RPMI8226 (cell line): ENCODE measurements around the gene CTCF.

Source experiments
- DNase-seq: peaks from one replicate; pipeline ENCODE4 v3.0.0-alpha.2; 2015

CTCF gene

GRCh38 chr16:67655363-67655762, 93.0 kb downstream of the CTCF start:
- DNase-seq = no peak

GRCh38 chr16:67656344-67657016, 94.2 kb downstream of the CTCF start:
- DNase-seq = no peak

GRCh38 chr16:67657017-67657608, 94.8 kb downstream of the CTCF start:
- no peak for DNase-seq

DNA sequence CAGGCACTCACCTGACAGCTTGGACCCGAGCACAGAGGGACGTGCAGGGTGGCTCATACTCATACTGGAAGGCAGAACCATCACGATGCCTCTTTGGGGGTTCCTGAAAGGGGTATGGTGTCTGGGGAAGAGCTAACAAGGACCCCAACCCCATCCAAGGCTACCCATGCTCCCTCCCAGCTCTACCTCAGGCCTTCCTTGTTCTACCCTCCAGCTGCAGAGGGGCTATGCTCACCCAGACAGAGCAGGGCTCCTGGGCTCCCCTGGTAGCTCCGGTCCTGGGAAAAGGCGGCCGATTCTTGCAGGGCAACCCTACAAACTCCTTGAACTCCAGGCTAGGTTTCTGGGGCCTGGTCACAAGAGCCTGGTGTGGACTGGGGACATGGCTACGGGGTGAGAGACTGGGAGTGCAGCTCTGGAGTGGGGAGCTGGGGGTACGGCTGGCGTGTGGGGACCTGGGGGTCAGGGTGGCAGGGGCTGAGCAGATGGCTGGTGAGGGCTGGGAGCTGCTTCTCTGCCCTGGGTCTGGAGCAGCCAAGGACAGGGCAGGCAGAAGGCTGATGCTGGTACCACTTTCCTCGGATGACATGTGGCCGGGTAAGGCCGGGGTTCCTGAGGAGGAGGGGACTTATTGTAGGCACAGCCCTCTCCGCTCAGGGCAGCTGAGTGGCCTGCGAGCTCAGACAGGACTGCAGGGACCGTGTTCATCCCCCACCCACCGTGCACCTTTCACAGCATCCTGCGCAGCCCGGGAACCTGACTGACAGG, 95.6 kb downstream of the CTCF start:
- no peak for DNase-seq

- no peak for DNase-seq
Measured at GRCh38 chr16:67658849-67659674, 96.7 kb downstream of the CTCF start.

DNA sequence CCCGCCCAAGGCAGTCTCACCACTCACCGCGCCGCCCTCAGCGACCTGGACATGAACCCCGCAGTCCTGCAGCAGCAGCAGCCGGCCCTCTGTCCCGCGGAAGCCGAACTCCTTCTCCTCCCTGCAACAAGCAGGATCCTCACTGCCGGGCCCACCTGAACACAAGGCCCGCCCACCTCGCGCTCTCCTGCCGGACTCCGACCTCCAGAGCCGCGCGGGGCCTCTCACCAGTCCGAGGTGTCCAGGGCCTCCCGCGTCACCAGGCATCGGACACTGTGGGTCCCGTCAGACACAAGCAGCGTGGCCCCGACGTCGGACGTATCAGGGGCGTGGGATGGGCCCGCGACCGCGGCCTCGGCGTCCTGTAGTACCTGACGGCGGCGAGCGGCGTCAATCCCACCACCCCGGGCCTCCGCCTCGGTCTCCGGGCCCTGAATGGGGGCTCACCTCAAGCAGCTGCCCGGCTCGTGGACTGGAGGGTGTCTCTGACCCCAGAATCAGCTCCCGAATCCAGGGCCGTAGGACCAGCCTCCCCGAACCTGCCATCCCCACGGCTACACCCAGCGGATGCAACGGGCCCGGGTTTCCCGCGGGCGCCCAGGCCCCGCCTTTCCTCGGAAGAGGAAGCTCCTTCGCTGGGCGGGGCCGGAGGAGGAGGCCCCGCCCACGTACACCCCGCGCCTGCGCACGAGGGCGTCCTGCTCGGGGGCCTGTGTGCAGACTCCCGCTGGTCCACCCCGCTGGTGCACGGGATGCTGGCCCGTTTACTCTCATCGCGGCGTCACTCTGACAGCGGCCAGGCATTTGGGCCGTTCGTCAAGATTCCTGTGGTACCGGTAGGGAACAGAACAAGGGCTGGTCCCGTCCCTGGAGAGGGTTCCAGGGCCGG, 97.6 kb downstream of the CTCF start, which contains the start of gene ACD:
Gene ACD (minus strand): TSS at position 586 of the 889 bp plus-strand sequence. CDS start 40 bp downstream, at position 546.
- DNase-seq = peak; percentile 97

DNA sequence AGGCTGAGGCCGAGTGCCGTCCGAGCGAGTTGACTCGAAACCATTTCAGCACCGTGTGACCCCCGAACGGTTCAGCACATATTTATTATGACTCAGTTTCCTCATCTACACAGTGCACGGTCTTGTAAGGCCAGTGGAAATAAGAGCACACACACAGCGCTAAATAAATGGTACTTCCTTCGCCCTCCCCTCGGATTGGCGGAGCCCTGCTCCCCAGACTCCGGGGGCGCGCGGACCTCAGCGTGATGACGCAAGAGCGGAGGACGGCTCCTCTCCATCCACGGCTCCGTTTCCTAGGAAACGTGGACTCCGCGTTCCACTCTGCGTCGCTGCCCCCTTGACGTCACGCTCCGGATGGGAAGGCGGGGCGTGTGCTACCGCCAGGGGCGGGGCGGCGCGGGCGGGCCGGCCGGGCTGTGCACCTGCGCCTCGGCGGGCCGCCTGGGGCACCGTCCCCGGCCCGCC, 98.3 kb downstream of the CTCF start, which contains the start of gene PARD6A:
Gene PARD6A (plus strand): TSS at position 397 of the 465 bp plus-strand sequence. CDS start 79 bp downstream, outside the sequence.
- peak; percentile 100 for DNase-seq

DNA sequence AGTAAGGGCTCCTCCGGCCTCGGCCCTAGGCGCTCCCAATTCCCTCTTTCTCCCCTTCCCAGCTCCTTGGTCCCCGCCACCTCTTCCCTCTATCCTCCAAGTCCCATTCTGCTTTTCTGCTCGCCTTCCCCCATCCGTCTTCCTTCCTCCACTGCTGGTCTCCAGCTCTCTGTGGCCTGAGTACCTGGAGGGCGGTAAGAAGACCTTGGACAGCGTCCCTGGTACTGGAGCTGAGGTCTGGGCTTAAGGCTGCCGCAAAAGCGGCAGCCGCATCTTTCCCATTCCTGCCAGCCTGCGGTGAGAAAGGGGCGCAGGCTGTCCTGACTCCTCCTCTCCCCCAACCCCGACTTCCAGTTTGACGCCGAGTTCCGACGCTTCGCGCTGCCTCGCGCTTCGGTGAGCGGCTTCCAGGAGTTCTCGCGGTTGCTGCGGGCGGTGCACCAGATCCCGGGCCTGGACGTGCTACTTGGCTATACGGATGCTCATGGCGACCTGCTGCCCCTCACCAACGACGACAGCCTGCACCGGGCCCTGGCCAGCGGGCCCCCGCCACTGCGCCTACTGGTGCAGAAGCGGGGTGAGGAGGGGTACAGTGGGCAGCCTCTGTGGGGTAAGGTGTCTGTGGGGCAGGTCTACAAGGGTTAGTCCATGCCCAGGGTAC, 98.9 kb downstream of the CTCF start:
- no peak for DNase-seq

- DNase-seq = no peak
Measured at GRCh38 chr16:67661886-67662652, 99.7 kb downstream of the CTCF start.

DNA sequence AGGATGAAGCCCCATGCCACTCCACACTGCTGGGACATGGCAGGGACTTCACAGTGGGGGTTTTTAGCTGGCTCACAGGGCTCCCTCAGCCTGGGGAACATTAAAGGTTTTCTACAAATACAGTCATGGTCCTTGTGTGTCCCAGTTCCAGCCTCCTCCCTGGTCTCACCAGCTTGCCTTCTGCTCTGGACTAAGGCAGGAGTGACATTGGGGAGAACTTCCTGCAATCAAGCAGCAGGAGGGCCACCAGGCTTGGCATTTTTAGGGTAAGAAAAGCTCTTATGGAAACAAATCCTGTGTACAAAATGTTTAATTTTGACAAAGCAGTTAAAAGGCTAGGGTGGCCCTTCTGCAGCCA, 100.3 kb downstream of the CTCF start:
- DNase-seq = no peak

- DNase-seq = no peak
Measured at GRCh38 chr16:67663151-67663876, 101.0 kb downstream of the CTCF start.

- no peak for DNase-seq
Measured at GRCh38 chr16:67663877-67664222, 101.5 kb downstream of the CTCF start.

DNA sequence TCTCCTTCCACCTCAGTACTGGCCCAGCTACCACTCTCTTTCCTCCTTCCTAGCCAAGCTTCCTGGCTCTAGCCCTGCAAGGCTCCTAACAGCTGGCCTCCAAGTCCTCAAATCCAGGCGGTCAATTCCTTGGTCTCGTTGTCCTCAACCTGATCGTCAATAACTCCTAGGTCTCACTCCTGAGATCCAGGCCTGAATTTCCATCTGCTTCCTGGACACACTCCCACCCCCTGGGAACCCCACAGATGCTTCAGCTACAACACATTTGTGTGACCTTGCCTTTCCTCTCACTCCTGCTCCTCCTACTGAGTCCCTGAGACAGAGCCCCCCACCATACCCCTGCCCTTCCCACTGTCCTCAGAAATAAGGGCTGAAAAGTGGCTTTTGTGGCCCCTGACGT, 101.9 kb downstream of the CTCF start:
- DNase-seq = no peak

GRCh38 chr16:67664871-67665270, 102.5 kb downstream of the CTCF start:
- DNase-seq = no peak

- DNase-seq = no peak
Measured at GRCh38 chr16:67665598-67665997, 103.3 kb downstream of the CTCF start.

GRCh38 chr16:67666032-67666551, 103.8 kb downstream of the CTCF start:
- DNase-seq = peak; percentile 58

GRCh38 chr16:67666559-67667452, 104.5 kb downstream of the CTCF start, which contains the start of the genes C16orf86 and ENKD1:
TSS of gene C16orf86 (plus strand) at chr16:67666814. CDS start at chr16:67666971, 157 bp downstream.
TSS of gene ENKD1 (minus strand) at chr16:67666750. CDS start at chr16:67666442, 308 bp downstream.
- DNase-seq = peak; percentile 94

GRCh38 chr16:67667453-67667816, 105.1 kb downstream of the CTCF start:
- no peak for DNase-seq
